CD4-positive, alpha-beta T cell treated with Interleukin-12 subunit alpha and Interleukin-12 subunit beta, for 1 hour (primary cell): ENCODE data around the gene CELSR3.

Source experiments
- DNase-seq: peaks from one replicate; pipeline ENCODE4 v3.0.0-alpha.2; 2020

CELSR3 gene

DNA sequence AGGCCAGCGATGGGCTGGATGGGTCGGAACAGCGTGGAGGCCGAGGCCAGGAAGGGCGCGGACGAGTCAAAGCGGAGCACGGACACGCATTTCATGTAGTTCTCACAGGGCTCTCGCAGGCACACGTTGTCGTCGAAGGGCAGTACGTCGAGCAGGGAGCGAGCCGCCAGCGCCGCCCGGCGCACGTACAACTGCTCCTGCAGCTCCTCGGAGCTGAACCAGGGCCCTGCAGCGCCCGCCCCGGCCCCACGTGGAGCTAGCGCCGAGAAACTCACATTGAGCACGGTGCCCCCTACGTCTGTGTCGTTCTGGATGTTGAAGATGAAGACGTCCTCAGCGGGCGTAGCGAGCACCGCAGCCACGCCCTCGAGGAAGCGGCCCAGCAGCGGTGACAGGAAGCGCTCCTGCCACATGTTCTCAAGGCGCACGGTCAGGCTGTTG, 5.8 kb downstream of the CELSR3 start:
- DNase-seq: peak; percentile 52

GRCh38 chr3:48656061-48656840, 6.4 kb downstream of the CELSR3 start:
- DNase-seq: peak; percentile 89

DNA sequence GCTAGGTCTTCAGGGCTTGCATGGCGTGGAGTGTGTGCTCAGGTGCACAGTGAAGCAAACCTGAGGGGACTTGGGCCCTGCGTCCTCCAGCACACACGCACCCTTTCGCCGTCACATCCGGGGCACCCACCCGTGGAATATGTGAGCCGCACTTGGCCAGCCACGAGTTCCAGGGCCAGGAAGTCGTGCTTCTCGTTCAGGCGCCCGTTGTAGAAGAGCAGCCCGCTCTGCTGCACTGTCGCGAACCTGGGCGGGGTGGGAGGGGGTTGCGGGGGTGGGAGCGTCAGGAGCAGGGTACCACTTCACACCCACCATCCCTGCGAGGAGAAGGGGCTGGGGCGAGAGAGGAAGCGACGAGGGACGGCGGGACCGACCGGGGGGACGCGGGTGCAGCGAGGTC, 7.1 kb downstream of the CELSR3 start:
- peak; percentile 59 for DNase-seq

- no peak for DNase-seq
These were observed 7.6 kb downstream of the CELSR3 start for GRCh38 chr3:48655063-48655462.

DNA sequence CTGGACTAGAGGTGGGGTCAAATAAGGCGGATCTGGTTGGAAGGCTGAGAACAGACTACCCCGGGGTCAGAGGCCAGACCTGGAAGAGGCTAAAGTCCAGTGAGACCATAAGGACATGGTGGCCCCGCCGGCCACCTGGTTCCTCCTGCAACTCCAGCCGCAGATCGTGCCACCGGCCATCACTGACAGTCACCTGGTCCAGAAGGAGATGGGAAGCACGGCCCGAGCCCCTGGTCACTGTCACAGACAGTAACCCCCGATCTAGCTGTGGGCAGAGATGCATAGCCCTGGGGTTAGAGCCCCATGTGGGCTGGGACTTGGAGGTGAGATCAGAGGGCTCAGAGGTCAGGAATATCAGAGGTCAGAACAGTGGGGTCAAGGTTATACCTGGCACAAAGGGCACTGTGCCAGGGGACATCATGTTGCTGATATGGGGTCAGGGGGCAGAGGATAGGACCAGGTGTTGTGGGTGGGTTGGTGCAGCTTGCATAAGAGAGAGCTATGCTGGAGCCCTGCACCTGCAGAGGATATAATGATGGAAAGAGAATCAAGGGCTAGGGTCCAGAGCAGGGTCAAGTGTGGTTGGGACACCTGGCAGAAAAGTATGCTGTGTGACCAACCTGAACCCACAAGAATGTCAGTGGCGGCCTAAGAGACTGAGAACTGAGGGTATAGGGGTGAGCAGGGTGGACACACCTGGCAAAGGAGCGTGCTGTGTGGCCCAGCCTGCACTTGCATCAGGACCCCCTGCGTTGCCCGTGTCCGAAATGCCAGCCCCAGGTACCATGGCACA, 9.6 kb downstream of the CELSR3 start:
- no peak for DNase-seq

DNA sequence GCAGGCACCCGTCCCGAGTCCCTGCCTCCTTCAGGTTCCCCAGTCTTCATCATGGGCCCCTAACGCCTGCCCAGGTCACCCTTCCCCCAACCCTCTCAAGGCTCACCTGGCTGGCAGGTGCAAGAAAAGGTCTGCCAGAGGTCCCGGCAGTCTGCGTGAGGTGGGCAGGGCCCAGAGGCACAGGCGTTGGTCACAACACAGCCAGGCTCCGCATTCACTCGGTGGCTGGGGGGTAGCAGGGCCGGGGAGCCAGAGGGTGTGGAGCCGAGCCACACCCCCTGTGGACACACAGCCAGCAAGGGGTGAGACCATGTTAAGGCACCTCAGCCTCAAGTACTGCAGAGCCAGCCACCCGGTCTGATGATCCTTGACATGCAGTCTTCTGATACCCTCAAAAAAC, 10.9 kb downstream of the CELSR3 start:
- no peak for DNase-seq

- DNase-seq: no peak
These were observed 12.0 kb downstream of the CELSR3 start for GRCh38 chr3:48650723-48651122.

DNA sequence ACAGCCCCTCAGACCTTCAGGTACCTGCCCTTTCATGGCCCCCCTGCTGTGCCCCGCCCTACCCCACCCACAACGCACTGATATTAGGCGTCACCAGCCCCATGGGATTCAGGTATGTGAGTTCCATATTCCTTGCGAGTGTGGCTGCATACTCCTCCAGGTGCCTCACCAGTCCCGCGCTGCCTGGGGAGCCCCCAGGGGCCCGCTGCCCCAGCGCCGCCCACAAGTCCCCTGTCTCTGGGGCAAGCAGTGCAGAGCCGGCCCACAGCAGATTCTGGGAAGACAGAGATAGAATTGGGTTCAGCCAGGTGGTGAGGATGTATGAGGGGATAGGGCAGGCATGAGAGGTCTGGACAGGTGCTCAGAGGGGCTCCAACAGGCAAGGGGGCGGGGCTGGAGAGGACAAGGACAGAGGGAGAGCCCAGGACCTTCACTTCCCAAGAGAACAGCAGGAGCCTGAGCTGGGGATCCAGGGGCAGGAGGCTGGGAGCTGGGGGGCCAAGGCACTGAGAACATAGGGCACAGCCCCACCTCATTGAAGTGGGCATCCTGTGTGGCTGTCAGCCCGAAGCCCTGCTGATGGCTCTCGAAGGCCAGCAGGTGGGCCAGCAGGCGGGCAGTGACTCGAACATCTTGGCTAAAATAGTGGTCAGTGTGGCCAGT, 14.4 kb downstream of the CELSR3 start:
- no peak for DNase-seq

- DNase-seq: no peak
These were observed 15.0 kb downstream of the CELSR3 start for GRCh38 chr3:48647714-48648113.

DNA sequence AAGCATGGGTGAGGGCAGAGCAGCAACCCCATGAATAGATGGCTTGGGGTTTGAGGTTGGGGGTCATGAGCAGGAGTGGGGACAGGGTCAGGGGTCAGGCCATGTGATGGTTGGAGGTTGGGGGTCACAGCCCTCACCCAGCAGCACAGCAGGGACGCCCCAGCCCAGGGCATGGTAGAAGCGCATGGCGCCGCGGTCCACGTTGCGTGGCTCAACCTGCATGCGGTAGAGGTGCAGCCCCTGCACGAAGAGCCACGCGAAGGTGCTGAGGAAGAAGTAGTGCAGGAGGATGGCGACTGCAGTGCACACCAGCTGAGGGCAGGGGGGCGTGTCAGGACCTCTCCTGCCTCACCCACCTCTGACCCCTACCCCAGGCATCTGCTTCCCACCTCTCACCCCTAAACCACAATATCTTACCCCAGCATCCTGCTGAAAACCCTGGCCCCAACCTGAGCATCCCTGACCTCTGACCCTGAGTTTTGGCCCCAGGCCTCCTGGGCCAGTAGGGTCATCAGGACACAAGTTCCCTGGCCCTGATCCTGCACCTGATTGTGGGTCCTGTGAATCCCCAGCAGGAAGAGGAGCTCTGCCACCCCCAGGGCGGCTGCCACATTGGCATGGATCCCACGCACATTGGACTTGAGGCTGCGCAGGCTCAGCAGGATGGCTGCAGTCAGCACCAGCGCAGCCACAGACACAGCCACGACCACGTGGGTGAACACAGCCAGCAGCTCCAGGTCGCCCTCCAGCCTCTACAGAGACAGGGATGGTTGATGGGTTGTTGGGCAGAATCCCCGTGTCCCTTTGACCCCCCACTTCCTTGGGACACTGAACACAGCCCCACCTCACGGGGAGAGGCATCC, 17.6 kb downstream of the CELSR3 start:
- DNase-seq: no peak

GRCh38 chr3:48642605-48643004, 20.1 kb downstream of the CELSR3 start:
- DNase-seq: no peak

- no peak for DNase-seq
These were observed 21.3 kb downstream of the CELSR3 start for GRCh38 chr3:48641396-48641795.

- no peak for DNase-seq
These were observed 22.6 kb downstream of the CELSR3 start for GRCh38 chr3:48639944-48640606.

DNA sequence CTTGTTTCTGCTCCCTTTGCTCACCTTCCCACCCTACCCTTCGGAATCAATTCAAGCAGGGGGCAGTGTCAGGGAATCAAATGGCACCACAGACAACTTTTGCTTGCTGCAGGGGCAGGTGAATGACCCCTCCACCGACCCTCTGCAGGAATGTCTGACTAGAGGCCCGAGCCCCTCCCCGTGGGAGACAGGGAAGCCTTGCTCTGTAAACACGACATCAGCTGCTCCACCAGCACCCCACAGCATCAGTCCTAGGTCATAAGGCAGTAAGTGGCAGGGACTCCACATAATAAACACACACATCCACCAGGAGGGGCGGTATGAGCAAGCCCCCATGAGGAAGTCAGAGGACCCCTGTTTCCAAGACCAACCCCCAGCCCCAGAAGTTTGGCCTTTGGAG, 25.4 kb downstream of the CELSR3 start:
- DNase-seq: no peak

DNA sequence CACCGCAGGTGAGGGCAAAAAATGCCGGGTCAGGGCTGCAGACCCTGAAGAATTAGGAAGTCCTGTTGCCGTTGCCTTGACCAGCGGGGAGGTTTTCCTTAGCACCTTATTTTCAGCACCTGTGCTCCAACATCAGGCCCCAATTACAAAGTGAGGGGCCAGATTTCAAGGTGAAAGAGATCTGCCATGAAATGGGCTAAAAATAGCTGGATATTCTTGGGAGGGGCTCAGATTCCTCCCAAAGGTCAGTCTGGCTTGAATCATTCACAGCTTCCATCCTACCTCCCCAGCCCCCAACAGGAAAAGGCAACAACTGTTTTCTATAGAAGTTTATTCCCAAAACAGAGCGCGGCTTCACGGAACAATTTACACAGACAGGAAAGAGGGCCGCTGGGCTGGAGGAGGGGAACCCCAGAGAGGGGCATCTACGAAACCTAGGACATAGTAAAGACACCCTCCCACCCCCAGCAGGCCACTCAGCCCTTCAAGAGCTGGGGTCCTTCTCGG, 26.5 kb downstream of the CELSR3 start:
- DNase-seq: no peak

DNA sequence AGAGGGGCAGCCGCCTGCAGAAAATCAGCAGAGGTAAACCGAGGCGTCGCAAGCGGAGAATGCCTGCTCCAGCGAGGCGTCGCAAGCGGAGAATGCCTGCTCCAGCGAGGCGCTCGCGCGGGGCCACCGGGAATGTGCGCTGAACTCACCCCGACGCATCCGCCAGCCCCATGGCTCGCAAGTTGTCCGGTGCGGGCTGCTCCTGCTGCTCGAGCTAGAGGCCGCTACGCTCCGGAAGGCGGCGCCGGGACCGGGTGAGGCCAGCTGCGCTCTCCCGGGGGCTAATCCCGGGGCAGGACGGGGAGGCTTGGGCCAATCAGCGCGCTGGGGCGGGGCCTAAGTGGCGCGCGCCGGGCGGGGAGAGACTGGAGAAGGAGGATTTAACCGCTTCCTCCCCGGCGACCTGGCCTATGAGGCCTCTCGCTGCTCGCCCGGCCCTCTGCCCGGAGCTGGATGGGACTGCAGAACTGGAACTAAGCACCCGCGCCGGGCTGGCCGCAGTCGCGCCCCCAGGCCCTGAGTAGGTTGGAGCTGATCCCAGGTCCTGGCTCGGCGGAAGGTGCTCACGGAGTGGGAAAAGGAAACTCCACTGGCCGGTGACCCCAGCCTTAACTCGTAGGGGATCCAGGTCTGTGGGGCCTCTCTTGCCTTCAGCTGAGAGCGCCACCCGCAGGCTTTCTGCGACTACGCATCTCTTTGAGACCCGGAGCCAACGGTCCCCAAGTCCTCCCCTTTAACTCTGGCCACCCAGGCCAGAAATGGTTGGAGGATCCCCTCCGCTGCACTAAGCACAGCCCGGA, 27.3 kb downstream of the CELSR3 start, which contains the start of gene SLC26A6:
TSS of gene SLC26A6 (minus strand) at position 240 of the 800 bp plus-strand sequence. CDS start at position 172, 68 bp downstream.
- DNase-seq: peak; percentile 93

DNA sequence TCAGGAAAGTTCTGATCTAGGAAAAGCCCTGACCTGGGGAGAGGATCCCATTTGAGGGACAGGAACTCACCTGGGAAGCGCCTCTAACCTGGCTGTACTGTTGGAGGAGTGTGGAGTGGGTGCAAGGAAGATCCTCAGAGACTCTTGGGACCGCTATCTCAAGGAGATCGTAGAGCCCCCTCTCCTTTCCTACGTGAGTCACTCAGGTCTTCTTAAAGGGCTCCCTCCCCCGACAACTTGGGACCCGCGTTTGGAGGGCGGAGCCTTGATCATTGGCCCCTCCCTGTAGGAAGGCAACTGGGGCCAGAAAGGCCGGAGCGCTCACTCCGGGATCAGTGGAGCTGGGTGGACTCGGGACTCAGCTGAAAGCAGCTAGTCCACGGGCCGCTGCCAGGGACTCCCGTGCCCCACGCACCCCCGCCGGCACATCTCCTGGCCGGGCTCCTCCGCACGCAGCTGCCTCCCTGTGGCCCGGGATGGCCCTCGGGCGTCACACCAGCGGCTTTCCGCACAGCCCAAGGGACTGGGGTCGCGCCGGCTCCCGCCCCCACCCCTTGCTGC, 27.9 kb downstream of the CELSR3 start:
- DNase-seq: peak; percentile 34

- DNase-seq: no peak
These were observed 28.9 kb downstream of the CELSR3 start for GRCh38 chr3:48633743-48634142.

DNA sequence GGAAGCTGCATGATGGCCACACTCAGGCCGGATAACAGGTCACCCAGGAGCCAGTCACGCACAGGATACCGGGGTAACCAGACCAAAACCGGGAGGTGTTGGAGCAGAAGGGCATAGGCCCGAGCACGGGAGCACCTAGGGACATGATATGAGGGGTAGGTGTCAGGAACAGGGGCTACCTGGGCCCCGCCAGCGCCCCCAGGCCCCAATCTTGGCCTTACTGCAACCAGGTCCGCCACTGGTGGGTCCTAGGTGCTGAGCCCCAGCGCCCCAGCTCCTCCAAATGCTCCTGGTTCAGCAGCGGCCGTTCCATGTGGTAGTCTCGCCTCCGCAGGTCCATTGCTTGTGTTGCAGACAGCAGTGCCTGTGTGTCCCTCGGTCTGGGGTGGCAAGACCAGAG, 29.4 kb downstream of the CELSR3 start:
- no peak for DNase-seq
